Transverse colon (tissue), 4 donors: Measurements from ENCODE around the gene RPS15. TPM values are rescaled to one million over a fixed set of nuclear protein-coding genes. Genes with fewer than 3 reads are reported as not detected.
A peak's percentile ranks its signal among the peaks of the same experiment; 100 is the strongest.

ENCODE experiments used
- DNase-seq: peaks from one replicate; pipeline ENCODE4 v3.0.0-alpha.2; 2019
- H3K27ac ChIP-seq, 4 donors: fragments of 200-600 bp; sonication (generic); 2 replicates each; pipeline ENCODE4 v1.5.1; 2016 to 2018; ENCODE audit warnings: inconsistent platforms in 4 of 4
- H3K27me3 ChIP-seq: fragments of 200-600 bp; sonication (generic); 2 replicates; pipeline ENCODE4 v1.5.1; 2017; ENCODE audit warnings: inconsistent platforms
- H3K36me3 ChIP-seq, 4 donors: fragments of 200-600 bp; sonication (generic); 2 replicates each; pipeline ENCODE4 v1.5.1; 2017 to 2019; ENCODE audit warnings: inconsistent platforms in 4 of 4
- H3K4me1 ChIP-seq, 4 donors: fragments of 200-600 bp; sonication (generic); 2 replicates each; pipeline ENCODE4 v1.5.1; 2017 to 2020; ENCODE audit warnings: inconsistent platforms in 4 of 4
- H3K4me3 ChIP-seq, 4 donors: fragments of 200-600 bp; sonication (generic); 1 replicate in 1 of 4; 2 replicates in 3 of 4; pipeline versions ENCODE4 v1.5.1 to v1.6.1; 2017 to 2019; ENCODE audit warnings: inconsistent platforms in 4 of 4
- H3K9me3 ChIP-seq, 2 donors: fragments of 200-600 bp; sonication (generic); 2 replicates each; pipeline ENCODE4 v1.5.1; 2017 to 2019; ENCODE audit warnings: inconsistent platforms in 2 of 2
- CTCF ChIP-seq, 5 experiments: fragments of 200-600 bp in 3 of 5; fragments of 450-650 bp in 2 of 5; sonication (generic) in 3 of 5; IDR thresholded peaks; 1 replicate in 2 of 5; 2 replicates in 3 of 5; pipeline ENCODE4 v1.5.1; 2016 to 2017; ENCODE audit warnings: antibody characterized with exemption in 5 of 5, inconsistent platforms in 3 of 5, mild to moderate bottlenecking in 2 of 5, moderate library complexity in 1 of 5
- EP300 ChIP-seq: sonication (generic); formaldehyde crosslinking; IDR thresholded peaks from one replicate; pipeline ENCODE4 v1.6.1; 2017; ENCODE audit warnings: antibody characterized with exemption, low read depth
- POLR2A ChIP-seq: fragments of 450-650 bp; IDR thresholded peaks from one replicate; pipeline ENCODE4 v1.6.1; 2016; ENCODE audit warnings: antibody characterized with exemption, mild to moderate bottlenecking, moderate library complexity
- POLR2AphosphoS5 ChIP-seq, 3 donors: sonication (generic); formaldehyde crosslinking; IDR thresholded peaks; one replicate each; pipeline ENCODE4 v1.6.1; 2016; ENCODE audit warnings: antibody characterized with exemption in 3 of 3
- WGBS, 2 donors: methylation state at CpG; one replicate each; pipeline ENCODE4 v1.1.5; 2018; ENCODE audit warnings: low coverage in 1 of 2; 5-methylcytosine and 5-hydroxymethylcytosine counted together
- in situ Hi-C, 4 donors: fragments of 200-750 bp; cut with MboI; loops; one replicate each; pipeline versions ENCODE4 v1.15.0 to v1.15.1; 2017; ENCODE audit warnings: low sequenced_read_pairs in 3 of 4, low pct_ligation_motif_present in 1 of 4, low pct_unique_long_range_greater_than_20kb in 1 of 4
- intact Hi-C: fragments of 100-400 bp; cut with DNase I; formaldehyde crosslinking; loops from one replicate; pipeline ENCODE4 v1.15.1; 2023; ENCODE audit warnings: low total_unique reads
- total RNA-seq, 4 donors: library from RNA; depleted of rRNA; stranded (reverse); fragments of >200 nt; gene quantifications; one replicate each; pipeline ENCODE4 v1.1.0, GENCODE V29; 2016

The RPS15 gene
- total RNA-seq, 4 donors from 2014 or later = 1,367 to 2,740 (median 2,511) TPM

DNA sequence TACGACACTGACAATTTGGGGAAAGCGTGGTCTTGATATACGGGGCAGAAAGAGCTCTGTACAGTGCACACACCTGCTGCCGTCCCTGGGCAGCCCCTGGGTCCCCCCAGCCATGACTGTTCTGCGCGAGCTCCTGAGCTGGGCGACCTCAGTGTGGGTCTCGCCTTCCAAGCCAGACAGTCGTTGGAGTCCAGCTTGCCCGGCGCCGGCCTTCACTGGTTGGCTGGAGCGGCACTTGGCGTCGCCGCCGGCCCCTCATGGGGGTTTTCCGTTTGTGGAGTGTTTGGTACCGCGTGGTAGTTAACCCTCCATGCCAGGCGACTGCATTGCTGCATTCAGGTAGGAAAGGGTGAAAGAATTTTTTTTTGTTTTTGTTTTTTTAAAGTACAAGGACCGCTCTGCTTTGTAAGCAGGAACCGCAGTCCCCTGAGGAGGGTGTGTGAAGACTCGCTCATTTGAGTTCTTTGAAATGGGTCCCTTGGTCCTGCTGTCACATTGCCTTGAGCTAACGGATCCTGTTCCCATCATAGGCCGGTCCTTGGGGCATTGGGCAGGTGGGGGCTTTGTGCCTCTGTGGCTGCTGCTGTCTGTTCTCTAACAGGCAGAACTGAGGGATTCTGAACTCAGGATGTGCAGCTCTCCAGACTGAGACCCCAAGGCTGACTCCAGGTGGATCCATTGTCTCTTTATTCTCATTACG is 10.8 kb upstream of the RPS15 start:
- Histone ChIP-seq H3K4me1 (peaks cover 0 to 12% (median 2%) of the 10 kb centered on the region in 4 donors), H3K4me3 (no peak overlapping the region), H3K27me3 (no peaks in the 10 kb centered on the region), H3K36me3 (peaks cover 0 to 61% (median 27%) of the 10 kb centered on the region in 4 donors), H3K9me3 (no peaks in the 10 kb centered on the region), H3K27ac (no peak overlapping the region)
- TF ChIP-seq POLR2AphosphoS5 (IDR thresholded peaks at IDR 0.05) (no peak), EP300 (no peak), POLR2A (no peak), CTCF (IDR thresholded peaks at IDR 0.05) (no peak)
- intact Hi-C loops = no loop called here
- WGBS, 2 donors = 93 to 100% methylated on average over 2 to 27 of the region's 27 CpGs
- no peak for DNase-seq
- in situ Hi-C loops = no loop called here

- H3K4me1 ChIP-seq = peaks cover 0 to 9% (median under 1%) of the 10 kb centered on the region in 4 donors
- H3K36me3 ChIP-seq = peaks cover 0 to 59% (median 27%) of the 10 kb centered on the region in 4 donors
- H3K27ac ChIP-seq = peak overlapping the region in 1 of 4 donors; percentile 28
- no peaks in the 10 kb centered on the region for H3K27me3 ChIP-seq
- DNase-seq = no peak
- intact Hi-C loops = no loop called here
- in situ Hi-C loops = no loop called here
- H3K4me3 ChIP-seq = no peak overlapping the region
- 86 to 90% methylated on average over 4 to 30 of the region's 41 CpGs for WGBS, 2 donors
- no peak for TF ChIP-seq EP300
- H3K9me3 ChIP-seq = no peaks in the 10 kb centered on the region
Observed at GRCh38 chr19:1428738-1429391, 9.3 kb upstream of the RPS15 start.

- peak overlapping the region in 1 of 4 donors; percentile 28 for H3K27ac ChIP-seq
Observed at GRCh38 chr19:1429750-1430149, 8.4 kb upstream of the RPS15 start.

GRCh38 chr19:1430246-1430645 is 8.0 kb upstream of the RPS15 start:
- in situ Hi-C loops = no loop called here
- peak overlapping the region in 1 of 4 donors; percentile 28 for H3K27ac ChIP-seq
- TF ChIP-seq CTCF (IDR thresholded peaks at IDR 0.05) (no peak), POLR2AphosphoS5 (IDR thresholded peaks at IDR 0.05) (no peak), EP300 (no peak), POLR2A (no peak)

More at GRCh38 chr19:1429750-1430149, 8.4 kb upstream of the RPS15 start:
- TF ChIP-seq POLR2A = no peak
- no peak for TF ChIP-seq CTCF (IDR thresholded peaks at IDR 0.05)
- TF ChIP-seq EP300 = no peak
- TF ChIP-seq POLR2AphosphoS5 (IDR thresholded peaks at IDR 0.05) = no peak
- no peaks in the 10 kb centered on the region for H3K9me3 ChIP-seq
- peaks cover 0 to 3% (median 0%) of the 10 kb centered on the region in 4 donors for H3K4me1 ChIP-seq
- H3K27me3 ChIP-seq = no peaks in the 10 kb centered on the region
- DNase-seq = peak; percentile 36
- peaks cover 0 to 57% (median 25%) of the 10 kb centered on the region in 4 donors for H3K36me3 ChIP-seq
- 77% methylated on average over 14 of the region's 14 CpGs; no CpG with 5 or more reads in 1 of the 2 donors for WGBS, 2 donors
- H3K4me3 ChIP-seq = no peak overlapping the region
- intact Hi-C loops (no loop called here), in situ Hi-C loops (no loop called here)

More at GRCh38 chr19:1430246-1430645, 8.0 kb upstream of the RPS15 start:
- 85% methylated on average over 13 of the region's 14 CpGs; no CpG with 5 or more reads in 1 of the 2 donors for WGBS, 2 donors
- no peak overlapping the region for H3K4me3 ChIP-seq
- peaks cover 0 to 3% (median 0%) of the 10 kb centered on the region in 4 donors for H3K4me1 ChIP-seq
- peaks cover 0 to 56% (median 23%) of the 10 kb centered on the region in 4 donors for H3K36me3 ChIP-seq
- intact Hi-C loops = no loop called here
- DNase-seq = no peak
- H3K9me3 ChIP-seq = no peaks in the 10 kb centered on the region
- no peaks in the 10 kb centered on the region for H3K27me3 ChIP-seq
